HEK293 (cell line): ENCODE results near the gene ARHGAP25.

Source experiments
- CTCF ChIA-PET: fragments of 350-600 bp; formaldehyde crosslinking; extraction: SDS; loops from one replicate; lab custom pipeline; 2021; ENCODE audit warnings: antibody characterized with exemption; lab: Yijun Ruan, JAX
- POLR2A ChIA-PET: fragments of 300-600 bp; formaldehyde crosslinking; extraction: SDS; loops from one replicate; lab custom pipeline; 2020; ENCODE audit warnings: antibody characterized with exemption, inconsistent platforms; lab: Yijun Ruan, JAX
- H3K27ac ChIP-seq: fragments of 200-500 bp; sonication (Bioruptor generic); 2 replicates; pipeline ENCODE4 v1.5.1; 2014; ENCODE audit warnings: low read depth, low read length, control low read depth, inconsistent platforms; ENCODE audit errors: extremely low read depth
- H3K36me3 ChIP-seq, 2 experiments: fragments of 200-500 bp in 1 of 2; sonication (Bioruptor generic) in 1 of 2; 1 replicate in 1 of 2; 2 replicates in 1 of 2; pipeline ENCODE4 v1.5.1; 2014 to 2017; ENCODE audit warnings: inconsistent platforms in 2 of 2, low read length in 2 of 2; ENCODE audit not compliant: control insufficient read depth in 2 of 2, insufficient read depth in 1 of 2
- H3K4me1 ChIP-seq: fragments of 200-500 bp; sonication (Bioruptor generic); 2 replicates; pipeline ENCODE4 v1.5.1; 2014; ENCODE audit warnings: mild to moderate bottlenecking, low read length, inconsistent platforms; ENCODE audit not compliant: control insufficient read depth, insufficient read depth
- H3K4me3 ChIP-seq: 2 replicates; pipeline ENCODE4 v1.5.1; 2011; ENCODE audit warnings: low read depth, mild to moderate bottlenecking, control low read depth, low read length, moderate library complexity
- H3K9me3 ChIP-seq: fragments of 200-500 bp; sonication (Bioruptor generic); 2 replicates; pipeline ENCODE4 v1.5.1; 2014; ENCODE audit warnings: low read depth, low read length, inconsistent platforms; ENCODE audit not compliant: control insufficient read depth, insufficient read depth
- FEZF1 ChIP-seq: fragments of 450-650 bp; formaldehyde crosslinking; IDR thresholded peaks from 2 replicates; pipeline ENCODE4 v1.5.1; 2016; ENCODE audit warnings: missing biosample characterization, missing genetic modification characterization
- OVOL3 ChIP-seq: fragments of 450-650 bp; formaldehyde crosslinking; IDR thresholded peaks from 2 replicates; pipeline ENCODE4 v1.5.1; 2016; ENCODE audit warnings: missing biosample characterization, missing genetic modification characterization
- YY1 ChIP-seq: fragments of 450-650 bp; formaldehyde crosslinking; IDR thresholded peaks from 2 replicates; pipeline ENCODE4 v1.5.1; 2018; ENCODE audit warnings: missing biosample characterization, missing genetic modification characterization
- YY2 ChIP-seq: fragments of 450-650 bp; formaldehyde crosslinking; IDR thresholded peaks from 2 replicates; pipeline ENCODE4 v1.5.1; 2016; ENCODE audit warnings: missing biosample characterization, missing genetic modification characterization
- ZBTB20 ChIP-seq: fragments of 450-650 bp; formaldehyde crosslinking; IDR thresholded peaks from 2 replicates; pipeline ENCODE4 v1.5.1; 2016; ENCODE audit warnings: missing biosample characterization, missing genetic modification characterization
- ZBTB44 ChIP-seq: fragments of 450-650 bp; IDR thresholded peaks from 2 replicates; pipeline ENCODE4 v1.5.1; 2018; ENCODE audit warnings: missing biosample characterization, mild to moderate bottlenecking, missing genetic modification characterization
- ZBTB48 ChIP-seq: fragments of 450-650 bp; formaldehyde crosslinking; IDR thresholded peaks from 2 replicates; pipeline ENCODE4 v1.5.1; 2016; ENCODE audit warnings: missing biosample characterization, missing genetic modification characterization
- ZEB2 ChIP-seq: fragments of 450-650 bp; formaldehyde crosslinking; IDR thresholded peaks from 2 replicates; pipeline ENCODE4 v1.5.1; 2016; ENCODE audit warnings: missing biosample characterization, missing genetic modification characterization
- ZFP37 ChIP-seq: fragments of 450-650 bp; formaldehyde crosslinking; IDR thresholded peaks from 2 replicates; pipeline ENCODE4 v1.5.1; 2016; ENCODE audit warnings: missing biosample characterization, missing genetic modification characterization
- ZIC2 ChIP-seq: fragments of 450-650 bp; formaldehyde crosslinking; IDR thresholded peaks from 2 replicates; pipeline ENCODE4 v1.5.1; 2016; ENCODE audit warnings: missing biosample characterization, missing genetic modification characterization
- ZNF114 ChIP-seq: fragments of 450-650 bp; formaldehyde crosslinking; IDR thresholded peaks from 2 replicates; pipeline ENCODE4 v1.5.0; 2017; ENCODE audit warnings: missing biosample characterization, missing genetic modification characterization
- ZNF121 ChIP-seq: fragments of 450-650 bp; formaldehyde crosslinking; IDR thresholded peaks from 2 replicates; pipeline ENCODE4 v1.5.1; 2016; ENCODE audit warnings: missing biosample characterization, missing genetic modification characterization
- ZNF133 ChIP-seq: fragments of 450-650 bp; formaldehyde crosslinking; IDR thresholded peaks from 2 replicates; pipeline ENCODE4 v1.5.1; 2016; ENCODE audit warnings: missing biosample characterization, missing genetic modification characterization
- ZNF16 ChIP-seq: fragments of 450-650 bp; formaldehyde crosslinking; IDR thresholded peaks from 2 replicates; pipeline ENCODE4 v1.5.1; 2016; ENCODE audit warnings: low read depth, missing biosample characterization, missing genetic modification characterization
- ZNF174 ChIP-seq: fragments of 450-650 bp; formaldehyde crosslinking; IDR thresholded peaks from 2 replicates; pipeline ENCODE4 v1.5.0; 2017; ENCODE audit warnings: missing biosample characterization, mild to moderate bottlenecking, missing genetic modification characterization
- ZNF274 ChIP-seq, 2 experiments: fragments of 200-500 bp in 1 of 2; fragments of 450-650 bp in 1 of 2; sonication (Bioruptor generic) in 1 of 2; formaldehyde crosslinking in 1 of 2; IDR thresholded peaks; 2 replicates each; pipeline versions ENCODE4 v1.5.1 to v1.6.1; 2014 to 2016; ENCODE audit warnings: borderline replicate concordance in 1 of 2, inconsistent platforms in 1 of 2, low read length in 1 of 2, missing biosample characterization in 1 of 2, missing genetic modification characterization in 1 of 2
- ZNF449 ChIP-seq: fragments of 450-650 bp; formaldehyde crosslinking; IDR thresholded peaks from 2 replicates; pipeline ENCODE4 v1.5.1; 2017; ENCODE audit warnings: missing biosample characterization, mild to moderate bottlenecking, missing genetic modification characterization, moderate library complexity
- ZNF843 ChIP-seq: fragments of 450-650 bp; formaldehyde crosslinking; IDR thresholded peaks from 2 replicates; pipeline ENCODE4 v1.5.1; 2016; ENCODE audit warnings: missing biosample characterization, missing genetic modification characterization
- TF ChIP-seq, protein P1 (sequence below): fragments of 450-650 bp; formaldehyde crosslinking; IDR thresholded peaks from 2 replicates; pipeline ENCODE4 v1.5.1; 2016; ENCODE audit warnings: missing biosample characterization, missing genetic modification characterization
- TF ChIP-seq, protein P2 (sequence below): fragments of 450-650 bp; formaldehyde crosslinking; conservative IDR thresholded peaks from 2 replicates; pipeline ENCODE4 v1.5.1; 2016; ENCODE audit warnings: low read depth, missing biosample characterization, missing genetic modification characterization
- TF ChIP-seq, protein P3 (sequence below): fragments of 450-650 bp; formaldehyde crosslinking; conservative IDR thresholded peaks from 2 replicates; pipeline ENCODE4 v1.5.1; 2016; ENCODE audit warnings: low read depth, missing biosample characterization, missing genetic modification characterization

The ARHGAP25 gene

DNA sequence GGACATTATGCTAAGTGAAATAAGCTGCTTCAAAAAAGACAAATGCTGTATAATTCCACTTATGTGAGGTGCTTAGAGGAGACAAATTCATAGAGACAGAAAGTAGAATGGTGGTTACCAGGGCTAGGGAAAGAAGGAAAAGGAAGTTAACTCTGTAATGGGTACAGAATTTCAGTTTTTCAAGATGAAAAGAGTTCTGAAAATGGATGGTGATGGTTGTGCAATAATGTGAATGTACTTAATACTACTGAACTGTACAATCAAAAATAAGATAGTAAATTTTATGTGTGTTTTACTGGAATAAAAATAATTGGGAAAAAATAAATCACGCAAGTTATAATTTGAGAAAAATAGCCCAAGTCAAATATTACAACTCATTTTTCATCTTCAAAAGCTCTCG, 27.5 kb downstream of the ARHGAP25 start:
- TF ChIP-seq ZNF274 (IDR thresholded peaks at IDR 0.05; ENCODE audit: low read length) (no peak), ZNF274 (tag by site-specific recombination; IDR thresholded peaks at IDR 0.05; ENCODE audit: borderline replicate concordance) (no peak), ZNF449 (no peak), ZBTB48 (tag by site-specific recombination) (no peak), ZBTB20 (tag by site-specific recombination) (no peak), ZNF114 (no peak), FEZF1 (tag by site-specific recombination) (no peak), ZNF843 (tag by site-specific recombination) (no peak), OVOL3 (tag by site-specific recombination) (no peak), ZNF133 (tag by site-specific recombination) (no peak), YY1 (tag by site-specific recombination) (no peak), ZEB2 (tag by site-specific recombination) (no peak), ZNF121 (tag by site-specific recombination) (no peak)
- TF ChIP-seq, protein P1, sequence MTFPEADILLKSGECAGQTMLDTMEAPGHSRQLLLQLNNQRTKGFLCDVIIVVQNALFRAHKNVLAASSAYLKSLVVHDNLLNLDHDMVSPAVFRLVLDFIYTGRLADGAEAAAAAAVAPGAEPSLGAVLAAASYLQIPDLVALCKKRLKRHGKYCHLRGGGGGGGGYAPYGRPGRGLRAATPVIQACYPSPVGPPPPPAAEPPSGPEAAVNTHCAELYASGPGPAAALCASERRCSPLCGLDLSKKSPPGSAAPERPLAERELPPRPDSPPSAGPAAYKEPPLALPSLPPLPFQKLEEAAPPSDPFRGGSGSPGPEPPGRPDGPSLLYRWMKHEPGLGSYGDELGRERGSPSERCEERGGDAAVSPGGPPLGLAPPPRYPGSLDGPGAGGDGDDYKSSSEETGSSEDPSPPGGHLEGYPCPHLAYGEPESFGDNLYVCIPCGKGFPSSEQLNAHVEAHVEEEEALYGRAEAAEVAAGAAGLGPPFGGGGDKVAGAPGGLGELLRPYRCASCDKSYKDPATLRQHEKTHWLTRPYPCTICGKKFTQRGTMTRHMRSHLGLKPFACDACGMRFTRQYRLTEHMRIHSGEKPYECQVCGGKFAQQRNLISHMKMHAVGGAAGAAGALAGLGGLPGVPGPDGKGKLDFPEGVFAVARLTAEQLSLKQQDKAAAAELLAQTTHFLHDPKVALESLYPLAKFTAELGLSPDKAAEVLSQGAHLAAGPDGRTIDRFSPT: no peak
- TF ChIP-seq, protein P2, sequence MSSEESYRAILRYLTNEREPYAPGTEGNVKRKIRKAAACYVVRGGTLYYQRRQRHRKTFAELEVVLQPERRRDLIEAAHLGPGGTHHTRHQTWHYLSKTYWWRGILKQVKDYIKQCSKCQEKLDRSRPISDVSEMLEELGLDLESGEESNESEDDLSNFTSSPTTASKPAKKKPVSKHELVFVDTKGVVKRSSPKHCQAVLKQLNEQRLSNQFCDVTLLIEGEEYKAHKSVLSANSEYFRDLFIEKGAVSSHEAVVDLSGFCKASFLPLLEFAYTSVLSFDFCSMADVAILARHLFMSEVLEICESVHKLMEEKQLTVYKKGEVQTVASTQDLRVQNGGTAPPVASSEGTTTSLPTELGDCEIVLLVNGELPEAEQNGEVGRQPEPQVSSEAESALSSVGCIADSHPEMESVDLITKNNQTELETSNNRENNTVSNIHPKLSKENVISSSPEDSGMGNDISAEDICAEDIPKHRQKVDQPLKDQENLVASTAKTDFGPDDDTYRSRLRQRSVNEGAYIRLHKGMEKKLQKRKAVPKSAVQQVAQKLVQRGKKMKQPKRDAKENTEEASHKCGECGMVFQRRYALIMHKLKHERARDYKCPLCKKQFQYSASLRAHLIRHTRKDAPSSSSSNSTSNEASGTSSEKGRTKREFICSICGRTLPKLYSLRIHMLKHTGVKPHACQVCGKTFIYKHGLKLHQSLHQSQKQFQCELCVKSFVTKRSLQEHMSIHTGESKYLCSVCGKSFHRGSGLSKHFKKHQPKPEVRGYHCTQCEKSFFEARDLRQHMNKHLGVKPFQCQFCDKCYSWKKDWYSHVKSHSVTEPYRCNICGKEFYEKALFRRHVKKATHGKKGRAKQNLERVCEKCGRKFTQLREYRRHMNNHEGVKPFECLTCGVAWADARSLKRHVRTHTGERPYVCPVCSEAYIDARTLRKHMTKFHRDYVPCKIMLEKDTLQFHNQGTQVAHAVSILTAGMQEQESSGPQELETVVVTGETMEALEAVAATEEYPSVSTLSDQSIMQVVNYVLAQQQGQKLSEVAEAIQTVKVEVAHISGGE (tag by site-specific recombination): no peak
- CTCF ChIA-PET: interaction anchor here (0.6 to 3.6 kb wide), 4 partner anchors 10 to 298 kb away, joined by 3 to 31 read pairs (median 3); no protein-coding TSS in a partner anchor
- Histone ChIP-seq H3K36me3 (no peaks in the 10 kb centered on the region), H3K4me1 (no peaks in the 10 kb centered on the region), H3K27ac (no peak overlapping the region), H3K4me3 (no peak overlapping the region), H3K9me3 (no peaks in the 10 kb centered on the region)
- POLR2A ChIA-PET: no interaction called here

DNA sequence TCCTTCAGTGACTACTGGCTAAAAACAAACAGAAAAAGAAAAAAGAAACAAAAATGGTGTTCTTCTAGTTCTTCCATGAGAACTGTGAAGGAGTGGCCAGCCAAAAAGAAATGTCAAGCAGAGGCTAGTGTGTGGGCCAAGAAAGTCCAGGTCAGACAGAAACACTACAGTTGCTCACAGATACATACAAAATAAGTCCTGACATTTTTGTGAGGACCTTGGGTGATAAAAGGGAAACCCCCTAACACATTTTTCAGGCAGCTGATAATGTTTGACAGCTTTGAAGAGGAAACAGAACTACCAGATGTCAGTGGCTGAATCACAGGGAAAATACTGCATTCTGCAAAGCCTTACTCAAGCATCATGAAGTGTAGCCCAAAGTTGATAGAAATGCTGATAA, 28.1 kb downstream of the ARHGAP25 start:
- TF ChIP-seq, protein P3, sequence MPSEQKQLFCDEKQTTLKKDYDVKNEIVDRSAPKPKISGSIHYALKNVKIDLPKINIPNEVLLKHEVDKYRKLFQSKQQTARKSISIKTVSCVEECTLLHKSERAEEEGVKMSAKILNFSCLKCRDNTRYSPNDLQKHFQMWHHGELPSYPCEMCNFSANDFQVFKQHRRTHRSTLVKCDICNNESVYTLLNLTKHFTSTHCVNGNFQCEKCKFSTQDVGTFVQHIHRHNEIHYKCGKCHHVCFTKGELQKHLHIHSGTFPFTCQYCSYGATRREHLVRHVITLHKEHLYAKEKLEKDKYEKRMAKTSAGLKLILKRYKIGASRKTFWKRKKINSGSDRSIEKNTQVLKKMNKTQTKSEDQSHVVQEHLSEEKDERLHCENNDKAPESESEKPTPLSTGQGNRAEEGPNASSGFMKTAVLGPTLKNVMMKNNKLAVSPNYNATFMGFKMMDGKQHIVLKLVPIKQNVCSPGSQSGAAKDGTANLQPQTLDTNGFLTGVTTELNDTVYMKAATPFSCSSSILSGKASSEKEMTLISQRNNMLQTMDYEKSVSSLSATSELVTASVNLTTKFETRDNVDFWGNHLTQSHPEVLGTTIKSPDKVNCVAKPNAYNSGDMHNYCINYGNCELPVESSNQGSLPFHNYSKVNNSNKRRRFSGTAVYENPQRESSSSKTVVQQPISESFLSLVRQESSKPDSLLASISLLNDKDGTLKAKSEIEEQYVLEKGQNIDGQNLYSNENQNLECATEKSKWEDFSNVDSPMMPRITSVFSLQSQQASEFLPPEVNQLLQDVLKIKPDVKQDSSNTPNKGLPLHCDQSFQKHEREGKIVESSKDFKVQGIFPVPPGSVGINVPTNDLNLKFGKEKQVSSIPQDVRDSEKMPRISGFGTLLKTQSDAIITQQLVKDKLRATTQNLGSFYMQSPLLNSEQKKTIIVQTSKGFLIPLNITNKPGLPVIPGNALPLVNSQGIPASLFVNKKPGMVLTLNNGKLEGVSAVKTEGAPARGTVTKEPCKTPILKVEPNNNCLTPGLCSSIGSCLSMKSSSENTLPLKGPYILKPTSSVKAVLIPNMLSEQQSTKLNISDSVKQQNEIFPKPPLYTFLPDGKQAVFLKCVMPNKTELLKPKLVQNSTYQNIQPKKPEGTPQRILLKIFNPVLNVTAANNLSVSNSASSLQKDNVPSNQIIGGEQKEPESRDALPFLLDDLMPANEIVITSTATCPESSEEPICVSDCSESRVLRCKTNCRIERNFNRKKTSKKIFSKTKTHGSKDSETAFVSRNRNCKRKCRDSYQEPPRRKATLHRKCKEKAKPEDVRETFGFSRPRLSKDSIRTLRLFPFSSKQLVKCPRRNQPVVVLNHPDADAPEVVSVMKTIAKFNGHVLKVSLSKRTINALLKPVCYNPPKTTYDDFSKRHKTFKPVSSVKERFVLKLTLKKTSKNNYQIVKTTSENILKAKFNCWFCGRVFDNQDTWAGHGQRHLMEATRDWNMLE (tag by site-specific recombination): no peak
- TF ChIP-seq YY2 (tag by site-specific recombination): no peak
- no peak for TF ChIP-seq ZNF16 (tag by site-specific recombination)
- no peak for TF ChIP-seq ZIC2 (tag by site-specific recombination)
- no peak for TF ChIP-seq ZFP37 (tag by site-specific recombination)
- no peak for TF ChIP-seq ZNF174 (tag by site-specific recombination)
- no peak for TF ChIP-seq ZBTB44
- no peaks in the 10 kb centered on the region for H3K4me1 ChIP-seq
- H3K4me3 ChIP-seq: no peak overlapping the region
- POLR2A ChIA-PET: no interaction called here
- no peaks in the 10 kb centered on the region for H3K9me3 ChIP-seq
- no peak overlapping the region for H3K27ac ChIP-seq
- no peaks in the 10 kb centered on the region for H3K36me3 ChIP-seq
- CTCF ChIA-PET: interaction anchor here (0.6 to 3.6 kb wide), 4 partner anchors 11 to 299 kb away, joined by 3 to 31 read pairs (median 3); no protein-coding TSS in a partner anchor
